Measurements from ENCODE around the gene YTHDC1.

DNA sequence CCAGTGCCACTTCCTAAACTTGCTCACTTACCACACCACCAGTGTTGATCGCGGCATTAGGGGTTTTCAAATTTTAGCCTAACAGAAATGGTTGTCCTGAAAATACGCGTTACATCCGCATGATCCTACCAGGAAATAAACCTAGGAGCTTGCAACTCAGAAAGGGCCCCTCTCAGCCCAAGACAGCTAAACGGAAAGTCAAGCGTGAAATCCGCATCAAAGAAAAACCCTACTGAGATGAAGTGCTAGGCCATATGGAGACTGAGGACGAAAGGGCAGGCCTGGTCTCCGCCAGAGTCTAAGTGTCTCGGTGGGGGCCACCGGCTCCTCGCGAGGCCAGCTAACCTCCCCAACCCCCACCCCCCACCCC, 626 bp downstream of the YTHDC1 start:
- TF ChIP-seq FOXM1 (IDR thresholded peaks at IDR 0.05; ENCODE audit: low read depth) (no peak), SMC3 (IDR thresholded peaks at IDR 0.05; ENCODE audit: low read depth, low read length) (no peak), EZH2phosphoT487 (IDR thresholded peaks at IDR 0.05; ENCODE audit: borderline replicate concordance, low read depth) (no peak), TAF1 (IDR thresholded peaks at IDR 0.05; ENCODE audit: borderline replicate concordance, low read depth, low read length) (no peak), CTCF (IDR thresholded peaks at IDR 0.05) (no peak), FOSL2 (IDR thresholded peaks at IDR 0.05; ENCODE audit: borderline replicate concordance, low read depth) (no peak)
- TF ChIP-seq, protein P1, sequence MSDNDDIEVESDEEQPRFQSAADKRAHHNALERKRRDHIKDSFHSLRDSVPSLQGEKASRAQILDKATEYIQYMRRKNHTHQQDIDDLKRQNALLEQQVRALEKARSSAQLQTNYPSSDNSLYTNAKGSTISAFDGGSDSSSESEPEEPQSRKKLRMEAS (IDR thresholded peaks at IDR 0.05; ENCODE audit: low read depth) = no peak

Measured in SK-N-SH (cell line).